Liver (tissue), 9 donors: ENCODE measurements around the gene CASZ1. TPM values are rescaled to one million over a fixed set of nuclear protein-coding genes. Genes with fewer than 3 reads are reported as not detected.

Experiments used
- DNase-seq: peaks from one replicate; pipeline ENCODE4 v3.0.0-alpha.2; 2017; ENCODE audit warnings: low spot score
- H3K27ac ChIP-seq, 2 donors: one replicate each; pipeline ENCODE4 v1.7.0; 2013; ENCODE audit warnings: inconsistent platforms in 2 of 2, low read length in 2 of 2, control low read depth in 1 of 2, low read depth in 1 of 2, mild to moderate bottlenecking in 1 of 2
- H3K27me3 ChIP-seq, 4 donors: one replicate each; pipeline versions ENCODE4 v1.6.1 to v1.7.0; 2013; ENCODE audit warnings: low read length in 3 of 4, inconsistent platforms in 1 of 4, mild to moderate bottlenecking in 1 of 4, moderate library complexity in 1 of 4; ENCODE audit not compliant: control insufficient read depth in 4 of 4, insufficient read depth in 4 of 4
- H3K36me3 ChIP-seq, 4 donors: one replicate each; pipeline versions ENCODE4 v1.6.1 to v1.7.0; 2013; ENCODE audit warnings: low read length in 3 of 4, mild to moderate bottlenecking in 3 of 4, low read depth in 1 of 4, moderate library complexity in 1 of 4; ENCODE audit not compliant: control insufficient read depth in 4 of 4, insufficient read depth in 3 of 4
- H3K4me1 ChIP-seq, 4 donors: one replicate each; pipeline versions ENCODE4 v1.6.1 to v1.7.0; 2013; ENCODE audit warnings: low read length in 3 of 4, mild to moderate bottlenecking in 3 of 4, moderate library complexity in 1 of 4; ENCODE audit not compliant: control insufficient read depth in 4 of 4, insufficient read depth in 4 of 4
- H3K4me3 ChIP-seq, 3 donors: one replicate each; pipeline versions ENCODE4 v1.6.1 to v1.7.0; 2013; ENCODE audit warnings: low read length in 3 of 3, control low read depth in 1 of 3, low read depth in 1 of 3, mild to moderate bottlenecking in 1 of 3
- H3K9ac ChIP-seq, 2 donors: one replicate each; pipeline ENCODE4 v1.7.0; 2013; ENCODE audit warnings: low read length in 2 of 2, mild to moderate bottlenecking in 2 of 2, moderate library complexity in 2 of 2, control low read depth in 1 of 2, low read depth in 1 of 2
- H3K9me3 ChIP-seq, 4 donors: one replicate each; pipeline versions ENCODE4 v1.6.1 to v1.7.0; 2013; ENCODE audit warnings: low read length in 3 of 4; ENCODE audit not compliant: control insufficient read depth in 4 of 4
- ATF3 ChIP-seq: IDR thresholded peaks from 2 replicates; pipeline ENCODE4 v1.6.1; 2016; ENCODE audit warnings: antibody characterized with exemption
- EGR1 ChIP-seq, 2 donors: IDR thresholded peaks; 2 replicates each; pipeline ENCODE4 v1.6.1; 2016 to 2018; ENCODE audit warnings: antibody characterized with exemption in 2 of 2, low read depth in 2 of 2
- FOXA1 ChIP-seq: IDR thresholded peaks from 2 replicates; pipeline ENCODE4 v1.6.1; 2016; ENCODE audit warnings: antibody characterized with exemption
- FOXA2 ChIP-seq: IDR thresholded peaks from 2 replicates; pipeline ENCODE4 v1.6.1; 2016; ENCODE audit warnings: antibody characterized with exemption
- GABPA ChIP-seq, 2 donors: IDR thresholded peaks in 1 of 2; conservative IDR thresholded peaks in 1 of 2; 2 replicates each; pipeline ENCODE4 v1.6.1; 2016; ENCODE audit warnings: antibody characterized with exemption in 2 of 2, mild to moderate bottlenecking in 1 of 2, moderate library complexity in 1 of 2
- HNF4A ChIP-seq, 2 donors: conservative IDR thresholded peaks; 2 replicates each; pipeline ENCODE4 v1.6.1; 2016; ENCODE audit warnings: antibody characterized with exemption in 2 of 2, mild to moderate bottlenecking in 2 of 2
- JUND ChIP-seq, 2 donors: IDR thresholded peaks; 2 replicates each; pipeline ENCODE4 v1.6.1; 2016; ENCODE audit warnings: antibody characterized with exemption in 2 of 2
- NR2F2 ChIP-seq: IDR thresholded peaks from 2 replicates; pipeline ENCODE4 v1.6.1; 2016; ENCODE audit warnings: antibody characterized with exemption
- RAD21 ChIP-seq, 2 donors: IDR thresholded peaks; 2 replicates each; pipeline ENCODE4 v1.6.1; 2016; ENCODE audit warnings: antibody characterized with exemption in 2 of 2, mild to moderate bottlenecking in 2 of 2
- REST ChIP-seq: IDR thresholded peaks from 2 replicates; pipeline ENCODE4 v1.6.1; 2016; ENCODE audit warnings: antibody characterized with exemption, mild to moderate bottlenecking
- SP1 ChIP-seq: IDR thresholded peaks from 2 replicates; pipeline ENCODE4 v1.6.1; 2018; ENCODE audit warnings: antibody characterized with exemption, mild to moderate bottlenecking
- TAF1 ChIP-seq: conservative IDR thresholded peaks from 2 replicates; pipeline ENCODE4 v1.6.1; 2016; ENCODE audit warnings: antibody characterized with exemption, mild to moderate bottlenecking
- YY1 ChIP-seq: IDR thresholded peaks from 2 replicates; pipeline ENCODE4 v1.6.1; 2016; ENCODE audit warnings: antibody characterized with exemption, mild to moderate bottlenecking
- WGBS: extraction: QIAGEN DNeasy Blood & Tissue Kit; methylation state at CpG from one replicate; pipeline ENCODE4 v1.1.7; 2013; 5-methylcytosine and 5-hydroxymethylcytosine counted together
- polyA plus RNA-seq, 2 donors: library from polyadenylated mRNA; stranded (reverse) in 1 of 2; unstranded in 1 of 2; fragments of 200-250 nt in 1 of 2; fragments of >200 nt in 1 of 2; fragmentation: Nextera tagmentation in 1 of 2; extraction: Ambion mirVana in 1 of 2; gene quantifications; one replicate each; pipeline versions ENCODE4 v1.2.1 to v1.2.3, GENCODE V29; 2013 to 2015
- total RNA-seq, 2 donors: library from RNA; depleted of rRNA; stranded (reverse); fragments of >200 nt; gene quantifications; one replicate each; pipeline ENCODE4 v1.2.3, GENCODE V29; 2014
- TF ChIP-seq, protein P1 (sequence below): IDR thresholded peaks from 2 replicates; pipeline ENCODE4 v1.6.1; 2016; ENCODE audit warnings: antibody characterized with exemption
- TF ChIP-seq, protein P2 (sequence below): IDR thresholded peaks from 2 replicates; pipeline ENCODE4 v1.6.1; 2016; ENCODE audit warnings: antibody characterized with exemption
- TF ChIP-seq, protein P3 (sequence below): fragments of 150-350 bp; IDR thresholded peaks from 2 replicates; pipeline ENCODE4 v1.5.1; 2017; ENCODE audit warnings: improper control_type of control experiment, low read depth, low read length; ENCODE audit not compliant: missing input control
- donor health status: healthy.
- donor health status: healthy.
- donor health status: healthy.
- donor health status: healthy.
- donor health status: healthy.

Gene CASZ1
- total and polyA plus RNA-seq, 4 donors = 1.0 to 3.5 (median 1.9) TPM

DNA sequence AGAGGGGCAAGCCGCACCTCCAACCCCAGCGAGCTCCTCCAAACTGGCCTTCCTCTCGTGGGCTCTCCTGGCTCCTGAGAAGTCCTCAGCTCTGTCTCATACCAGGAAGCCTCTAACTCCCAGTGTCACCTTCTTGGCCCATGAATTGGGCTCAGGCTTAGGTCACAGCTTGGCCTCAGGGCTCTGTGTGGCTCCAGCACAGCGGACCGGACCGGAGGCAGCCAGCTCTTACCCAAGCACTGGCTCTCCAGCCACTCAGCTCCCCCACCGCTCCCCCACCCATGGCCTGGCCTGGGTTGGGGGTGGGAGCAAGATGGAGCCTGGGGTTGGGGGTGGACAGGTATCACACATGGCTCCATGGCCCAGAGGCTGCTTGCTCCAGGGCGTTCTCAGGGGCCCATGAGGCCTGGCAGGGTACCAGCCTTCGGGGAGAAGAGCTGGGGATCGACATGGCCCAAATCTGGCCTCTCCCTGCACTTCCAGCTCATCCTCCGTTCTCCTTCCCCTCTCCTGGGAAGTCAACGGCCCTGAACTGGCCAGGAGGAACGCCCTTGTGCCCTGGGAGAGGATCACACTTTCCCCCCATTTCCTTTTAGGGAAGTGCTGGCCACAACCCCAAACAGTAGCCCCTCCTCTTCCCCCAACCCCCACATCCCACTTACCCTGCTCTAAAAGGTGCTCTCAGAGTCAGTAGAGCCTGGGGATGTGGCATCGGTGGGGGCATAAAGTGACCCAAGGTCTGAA, 97.5 kb downstream of the CASZ1 start:
- TF ChIP-seq, protein P1, sequence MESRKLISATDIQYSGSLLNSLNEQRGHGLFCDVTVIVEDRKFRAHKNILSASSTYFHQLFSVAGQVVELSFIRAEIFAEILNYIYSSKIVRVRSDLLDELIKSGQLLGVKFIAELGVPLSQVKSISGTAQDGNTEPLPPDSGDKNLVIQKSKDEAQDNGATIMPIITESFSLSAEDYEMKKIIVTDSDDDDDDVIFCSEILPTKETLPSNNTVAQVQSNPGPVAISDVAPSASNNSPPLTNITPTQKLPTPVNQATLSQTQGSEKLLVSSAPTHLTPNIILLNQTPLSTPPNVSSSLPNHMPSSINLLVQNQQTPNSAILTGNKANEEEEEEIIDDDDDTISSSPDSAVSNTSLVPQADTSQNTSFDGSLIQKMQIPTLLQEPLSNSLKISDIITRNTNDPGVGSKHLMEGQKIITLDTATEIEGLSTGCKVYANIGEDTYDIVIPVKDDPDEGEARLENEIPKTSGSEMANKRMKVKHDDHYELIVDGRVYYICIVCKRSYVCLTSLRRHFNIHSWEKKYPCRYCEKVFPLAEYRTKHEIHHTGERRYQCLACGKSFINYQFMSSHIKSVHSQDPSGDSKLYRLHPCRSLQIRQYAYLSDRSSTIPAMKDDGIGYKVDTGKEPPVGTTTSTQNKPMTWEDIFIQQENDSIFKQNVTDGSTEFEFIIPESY = no peak
- no peak for TF ChIP-seq JUND (IDR thresholded peaks at IDR 0.05)
- no peak for TF ChIP-seq NR2F2
- no peak for TF ChIP-seq ATF3
- TF ChIP-seq, protein P2, sequence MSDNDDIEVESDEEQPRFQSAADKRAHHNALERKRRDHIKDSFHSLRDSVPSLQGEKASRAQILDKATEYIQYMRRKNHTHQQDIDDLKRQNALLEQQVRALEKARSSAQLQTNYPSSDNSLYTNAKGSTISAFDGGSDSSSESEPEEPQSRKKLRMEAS = no peak
- TF ChIP-seq FOXA1 = no peak
- TF ChIP-seq, protein P3, sequence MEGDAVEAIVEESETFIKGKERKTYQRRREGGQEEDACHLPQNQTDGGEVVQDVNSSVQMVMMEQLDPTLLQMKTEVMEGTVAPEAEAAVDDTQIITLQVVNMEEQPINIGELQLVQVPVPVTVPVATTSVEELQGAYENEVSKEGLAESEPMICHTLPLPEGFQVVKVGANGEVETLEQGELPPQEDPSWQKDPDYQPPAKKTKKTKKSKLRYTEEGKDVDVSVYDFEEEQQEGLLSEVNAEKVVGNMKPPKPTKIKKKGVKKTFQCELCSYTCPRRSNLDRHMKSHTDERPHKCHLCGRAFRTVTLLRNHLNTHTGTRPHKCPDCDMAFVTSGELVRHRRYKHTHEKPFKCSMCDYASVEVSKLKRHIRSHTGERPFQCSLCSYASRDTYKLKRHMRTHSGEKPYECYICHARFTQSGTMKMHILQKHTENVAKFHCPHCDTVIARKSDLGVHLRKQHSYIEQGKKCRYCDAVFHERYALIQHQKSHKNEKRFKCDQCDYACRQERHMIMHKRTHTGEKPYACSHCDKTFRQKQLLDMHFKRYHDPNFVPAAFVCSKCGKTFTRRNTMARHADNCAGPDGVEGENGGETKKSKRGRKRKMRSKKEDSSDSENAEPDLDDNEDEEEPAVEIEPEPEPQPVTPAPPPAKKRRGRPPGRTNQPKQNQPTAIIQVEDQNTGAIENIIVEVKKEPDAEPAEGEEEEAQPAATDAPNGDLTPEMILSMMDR = no peak
- TF ChIP-seq HNF4A (conservative IDR thresholded peaks at IDR 0.05) = no peak
- TF ChIP-seq TAF1 = no peak
- no peak for TF ChIP-seq SP1
- no peak for TF ChIP-seq EGR1 (IDR thresholded peaks at IDR 0.05; ENCODE audit: low read depth in 2 of 2)
- TF ChIP-seq YY1 = no peak
- no peak for DNase-seq
- Histone ChIP-seq H3K9me3 (no peaks in the 10 kb centered on the region), H3K4me1 (peaks cover 0 to 4% (median 0%) of the 10 kb centered on the region in 4 donors), H3K4me3 (no peak overlapping the region), H3K27ac (no peak overlapping the region), H3K9ac (no peak overlapping the region), H3K36me3 (no peaks in the 10 kb centered on the region), H3K27me3 (no peaks in the 10 kb centered on the region)
- 80% methylated on average over 14 of the region's 14 CpGs for WGBS

DNA sequence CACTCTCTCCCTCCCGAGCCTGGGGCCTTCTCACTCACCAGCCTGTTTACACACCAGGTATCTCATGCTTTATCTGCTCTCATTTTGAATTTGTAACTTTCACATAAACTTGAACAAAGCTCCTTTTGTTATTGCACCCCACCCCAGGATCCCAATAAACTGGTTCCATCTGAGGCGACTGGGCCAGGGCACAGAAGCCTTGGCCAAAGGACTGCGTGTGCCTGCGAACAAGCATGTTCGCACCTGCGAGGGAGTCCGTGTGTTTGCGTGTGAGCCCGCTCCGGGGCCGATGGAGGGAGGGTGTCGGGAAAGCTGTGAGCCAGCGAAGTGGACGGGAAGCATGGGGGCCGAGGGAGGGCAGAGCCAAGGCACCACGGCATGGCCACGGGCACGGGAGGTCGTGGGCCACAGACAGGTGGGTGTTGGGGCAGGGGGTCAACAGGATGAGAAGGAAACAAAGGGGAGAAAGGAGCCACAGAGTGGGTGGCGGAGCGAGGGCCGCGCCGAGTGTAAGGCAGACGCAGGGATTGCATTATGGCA, 98.8 kb downstream of the CASZ1 start:
- Histone ChIP-seq H3K36me3 (no peaks in the 10 kb centered on the region), H3K4me1 (peaks cover 0 to 7% (median 4%) of the 10 kb centered on the region in 4 donors), H3K9me3 (no peaks in the 10 kb centered on the region), H3K27me3 (no peaks in the 10 kb centered on the region), H3K27ac (no peak overlapping the region), H3K4me3 (no peak overlapping the region), H3K9ac (no peak overlapping the region)
- DNase-seq = no peak
- WGBS = 88% methylated on average over 25 of the region's 25 CpGs
- TF ChIP-seq GABPA (IDR thresholded peaks at IDR 0.05 in 1 of 2, conservative IDR thresholded peaks at IDR 0.05 in 1 of 2) (no peak), TAF1 (no peak), NR2F2 (no peak), FOXA2 (no peak), FOXA1 (no peak), ATF3 (no peak), REST (no peak), YY1 (no peak), RAD21 (IDR thresholded peaks at IDR 0.05) (no peak), EGR1 (IDR thresholded peaks at IDR 0.05; ENCODE audit: low read depth in 2 of 2) (no peak), SP1 (no peak), JUND (IDR thresholded peaks at IDR 0.05) (no peak)
- TF ChIP-seq, protein P1 = no peak
- TF ChIP-seq, protein P3 = no peak
- TF ChIP-seq, protein P2 = no peak
